Heart right ventricle (tissue), 16 donors: ENCODE results near the gene MED26. TPM values are rescaled to one million over a fixed set of nuclear protein-coding genes. Genes with fewer than 3 reads are reported as not detected.

Source experiments
- ATAC-seq, 8 donors: fragments of 200-7000 bp; cut with Tn5 transposase; one replicate each; pipeline ENCODE4 v1.9.1; 2020; ENCODE audit warnings: mild to moderate bottlenecking in 8 of 8, moderate library complexity in 8 of 8, moderate number of reproducible peaks in 1 of 8
- DNase-seq, 2 donors: peaks; one replicate each; pipeline ENCODE4 v3.0.0-alpha.2; 2020
- H3K27ac ChIP-seq, 10 donors: fragments of 200-600 bp; sonication (generic) in 2 of 10; one replicate each; pipeline versions ENCODE4 v1.5.0 to v1.8.0; 2020 to 2022; ENCODE audit warnings: mild to moderate bottlenecking in 3 of 10
- H3K27me3 ChIP-seq, 7 donors: fragments of 200-600 bp; one replicate each; pipeline ENCODE4 v1.8.0; 2021 to 2022; ENCODE audit warnings: mild to moderate bottlenecking in 2 of 7
- H3K36me3 ChIP-seq, 9 donors: fragments of 200-600 bp; sonication (generic) in 1 of 9; one replicate each; pipeline versions ENCODE4 v1.5.0 to v1.8.0; 2020 to 2022; ENCODE audit warnings: mild to moderate bottlenecking in 2 of 9
- H3K4me1 ChIP-seq, 9 donors: fragments of 200-600 bp; sonication (generic) in 1 of 9; one replicate each; pipeline versions ENCODE4 v1.5.0 to v1.8.0; 2020 to 2022; ENCODE audit warnings: mild to moderate bottlenecking in 4 of 9
- H3K4me3 ChIP-seq, 10 donors: fragments of 200-600 bp; sonication (generic) in 2 of 10; one replicate each; pipeline versions ENCODE4 v1.5.0 to v1.8.0; 2020 to 2022; ENCODE audit warnings: mild to moderate bottlenecking in 7 of 10, moderate library complexity in 2 of 10
- H3K9me3 ChIP-seq, 11 donors: fragments of 200-600 bp in 10 of 11; sonication (generic) in 2 of 11; one replicate each; pipeline versions ENCODE4 v1.5.0 to v1.8.0; 2013 to 2022; ENCODE audit warnings: mild to moderate bottlenecking in 2 of 11, control low read depth in 1 of 11, moderate library complexity in 1 of 11
- CTCF ChIP-seq, 9 donors: fragments of 200-600 bp; sonication (generic) in 2 of 9; IDR thresholded peaks; one replicate each; pipeline versions ENCODE4 v1.5.0 to v1.8.0; 2021 to 2022; ENCODE audit warnings: antibody characterized with exemption in 9 of 9, mild to moderate bottlenecking in 5 of 9, moderate library complexity in 1 of 9
- WGBS, 2 donors: extraction: QIAGEN DNeasy Blood & Tissue Kit; methylation state at CpG; one replicate each; pipeline ENCODE4 v1.1.7; 2013; ENCODE audit warnings: inconsistent platforms in 1 of 2; 5-methylcytosine and 5-hydroxymethylcytosine counted together
- intact Hi-C, 10 donors: fragments of 100-400 bp; cut with DNase I; formaldehyde crosslinking; loops; one replicate each; pipeline versions ENCODE4 v1.11.1 to v1.14.2; 2022
- polyA plus RNA-seq, 2 donors: library from polyadenylated mRNA; stranded (reverse); fragments of 200-250 nt; gene quantifications; one replicate each; pipeline ENCODE4 v1.2.3, GENCODE V29; 2013
- total RNA-seq, 10 donors: library from RNA; stranded (reverse); fragmentation: NEBNext Ultra II Directional in 3 of 10; extraction: Animal tissue kit (Norgen Biotek cat#: 25700) in 3 of 10; gene quantifications; one replicate each; pipeline versions ENCODE4 v1.2.1 to v1.2.4, GENCODE V29; 2021 to 2023
- donor health status: Arrhythmogenic right ventricular cardiomyopathy.
- donor health status: ischemic (EF 13 %, LVEDD 7.1; RV severe dilation, severe dysfunction).
- donor health status: healthy with polysubstance abuse.
- donor health status: DM: no; HTN: yes; CAD: no.
- donor health status: DM: no; HTN: no; CAD: no.
- donor health status: ischemic (EF 25% LVEDD 6.9; RV normal size, moderate dysfunction).
- donor health status: ischemic (EF 25% LVEDD 5.7; RV mildly dilated, moderate dysfunction).
- donor health status: healthy.
- donor health status: DM: yes; HTN: yes; CAD: no.
- donor health status: Ischemic cardiomyopathy.
- donor health status: ischemic (EF 35%, LVEDD 5.7; RV mildly dilated, moderate dysfunction).
- donor health status: nonischemic (EF 11% LVEDD 7.7; RV severe dilation, severe dysfunction).
- donor health status: DM: yes; HTN: yes; CAD: no.
- donor health status: PGD.
- donor health status: ischemic (EF 29% LVEDD 5.4; RV normal size, mild dysfunction).
- donor health status: nonischemic (EF 23%, LVEDD 6.1; RV moderate dilation, normal function).

The MED26 gene
- total and polyA plus RNA-seq, 12 donors, result 3.3 to 6.9 (median 4.6) TPM

- Histone ChIP-seq H3K9me3 (no peaks in the 10 kb centered on the region), H3K27ac (no peak overlapping the region), H3K36me3 (no peaks in the 10 kb centered on the region), H3K4me1 (peaks cover 14 to 84% (median 60%) of the 10 kb centered on the region in 9 donors), H3K27me3 (no peaks in the 10 kb centered on the region), H3K4me3 (no peak overlapping the region)
- DNase-seq (no peak), ATAC-seq (no peak)
- 44 to 52% methylated on average over 1 of the region's 1 CpG for WGBS, 2 donors
- no peak for TF ChIP-seq CTCF (IDR thresholded peaks at IDR 0.05)
- intact Hi-C loops, result no loop called here
Observed at GRCh38 chr19:16615808-16616207, 12.2 kb downstream of the MED26 start.

DNA sequence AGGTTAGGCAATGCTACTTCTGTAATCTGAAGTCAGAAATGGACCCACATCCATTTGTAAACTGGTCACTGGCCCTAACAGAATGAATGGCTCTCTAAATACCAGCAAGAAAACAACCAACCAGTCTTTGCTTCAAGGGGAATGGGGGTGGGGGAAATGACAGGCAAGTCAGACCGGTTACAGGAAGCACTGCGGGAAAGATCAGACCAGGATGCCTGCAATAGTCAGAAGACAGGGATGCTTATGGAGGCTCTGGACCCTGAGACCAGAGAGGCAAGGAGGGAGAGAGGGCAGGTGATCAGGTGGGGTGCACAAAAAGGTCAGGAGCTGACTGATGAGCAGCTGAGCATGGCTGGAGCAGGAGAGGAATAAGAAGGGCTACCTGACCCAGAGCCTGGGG, 13.1 kb downstream of the MED26 start:
- H3K27me3 ChIP-seq, result no peaks in the 10 kb centered on the region
- no peak for ATAC-seq
- no peaks in the 10 kb centered on the region for H3K36me3 ChIP-seq
- intact Hi-C loops, result no loop called here
- H3K4me3 ChIP-seq, result no peak overlapping the region
- WGBS, 2 donors, result 36 to 39% methylated on average over 2 of the region's 2 CpGs
- H3K27ac ChIP-seq, result no peak overlapping the region
- TF ChIP-seq CTCF (IDR thresholded peaks at IDR 0.05), result no peak
- H3K9me3 ChIP-seq, result no peaks in the 10 kb centered on the region
- no peak for DNase-seq
- H3K4me1 ChIP-seq, result peaks cover 14 to 84% (median 60%) of the 10 kb centered on the region in 9 donors

- DNase-seq (no peak), ATAC-seq (no peak)
- no peak for TF ChIP-seq CTCF (IDR thresholded peaks at IDR 0.05)
- WGBS, 2 donors, result 83 to 85% methylated on average over 2 of the region's 2 CpGs
- peaks cover 4 to 82% (median 55%) of the 10 kb centered on the region in 9 donors for H3K4me1 ChIP-seq
- no peaks in the 10 kb centered on the region for H3K36me3 ChIP-seq
- no peaks in the 10 kb centered on the region for H3K9me3 ChIP-seq
- H3K27ac ChIP-seq, result no peak overlapping the region
- intact Hi-C loops, result no loop called here
- no peaks in the 10 kb centered on the region for H3K27me3 ChIP-seq
- no peak overlapping the region for H3K4me3 ChIP-seq
Observed at GRCh38 chr19:16613841-16614240, 14.2 kb downstream of the MED26 start.

GRCh38 chr19:16612636-16613035, 15.4 kb downstream of the MED26 start:
- TF ChIP-seq CTCF (IDR thresholded peaks at IDR 0.05), result no peak
- Histone ChIP-seq H3K9me3 (no peaks in the 10 kb centered on the region), H3K36me3 (no peaks in the 10 kb centered on the region), H3K27me3 (no peaks in the 10 kb centered on the region), H3K4me1 (peaks cover 11 to 82% (median 57%) of the 10 kb centered on the region in 9 donors), H3K4me3 (no peak overlapping the region), H3K27ac (peak overlapping the region in 9 of 10 donors; percentile 9 to 74 (median 60))
- 44 to 54% methylated on average over 3 of the region's 3 CpGs for WGBS, 2 donors
- DNase-seq (no peak), ATAC-seq (no peak)
- intact Hi-C loops, result loop anchor here in 1 of 10 donors (1.0 kb wide), 1 partner anchor 29 kb away; no protein-coding TSS in a partner anchor
